NCI-H748 treated with DMSO at 0.1 percent for 48 hours (cell line): ENCODE data around the gene COX5A.
"Not testable (repeated sequence)": the region's sequence is repeated elsewhere in the genome, so short reads cannot be mapped to it uniquely, and the experiment has no call there.

ENCODE experiments used
- DNase-seq: peaks from one replicate; lab custom pipeline; 2025; lab: John Stamatoyannopoulos, UW

The COX5A gene

DNA sequence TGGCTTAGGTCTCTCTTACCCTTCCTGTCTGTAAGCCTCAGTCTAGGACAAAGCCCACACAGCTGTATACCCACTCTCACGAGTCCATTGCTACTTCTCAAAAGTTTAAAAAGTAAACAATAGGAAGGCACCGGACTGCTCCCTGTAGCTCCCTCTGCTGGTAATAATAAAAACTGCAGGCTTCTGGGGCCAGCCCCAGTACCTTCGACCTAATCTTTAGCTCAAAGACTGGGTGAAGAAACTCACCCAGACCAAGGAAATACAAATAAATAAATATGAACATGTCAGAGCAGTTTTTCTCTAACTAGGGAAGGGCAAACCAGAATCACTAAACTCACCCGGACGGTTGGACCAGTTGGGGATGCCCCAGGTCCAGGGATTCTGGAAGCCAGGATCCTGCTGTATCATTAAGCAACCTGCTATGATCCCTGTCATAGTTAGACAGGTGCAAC, 36.2 kb downstream of the COX5A start:
- no peak for DNase-seq

DNA sequence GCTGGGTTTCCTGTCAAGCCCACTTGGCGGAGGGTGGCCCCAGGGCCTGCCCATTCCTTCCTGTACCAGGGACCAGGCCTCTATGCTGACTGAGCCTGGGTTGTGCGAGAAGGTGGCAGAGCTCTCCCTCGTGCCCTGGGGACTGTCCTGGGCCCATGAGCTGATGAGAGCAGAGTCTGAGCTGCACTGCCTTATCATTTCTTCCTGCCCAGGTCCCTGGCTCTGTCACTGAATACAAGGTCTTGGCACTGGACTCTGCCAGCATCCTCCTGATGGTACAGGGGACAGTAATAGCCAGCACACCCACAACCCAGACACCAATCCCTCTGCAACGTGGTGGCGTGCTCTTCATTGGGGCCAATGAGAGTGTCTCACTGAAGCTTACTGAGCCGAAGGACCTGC, 40.6 kb downstream of the COX5A start:
- no peak for DNase-seq

DNA sequence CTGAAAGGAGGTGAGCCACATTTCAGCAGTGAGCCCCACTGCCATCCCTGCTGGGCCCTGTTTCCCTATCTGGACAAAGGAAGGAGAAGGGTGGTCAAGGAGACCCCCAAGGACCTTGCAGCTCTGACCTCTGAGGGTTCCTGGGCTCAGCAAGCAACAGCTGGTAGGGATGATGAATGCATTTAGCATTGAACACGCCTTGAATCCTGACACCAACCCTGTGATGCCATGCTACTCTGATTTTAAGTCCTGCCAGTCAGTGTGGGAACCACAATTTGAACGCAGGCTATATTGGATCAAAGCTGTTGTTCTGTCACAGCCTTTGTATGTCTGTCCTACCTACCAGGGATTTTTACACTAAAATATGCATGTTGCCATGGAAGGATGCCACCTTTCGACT, 41.6 kb downstream of the COX5A start:
- no peak for DNase-seq

DNA sequence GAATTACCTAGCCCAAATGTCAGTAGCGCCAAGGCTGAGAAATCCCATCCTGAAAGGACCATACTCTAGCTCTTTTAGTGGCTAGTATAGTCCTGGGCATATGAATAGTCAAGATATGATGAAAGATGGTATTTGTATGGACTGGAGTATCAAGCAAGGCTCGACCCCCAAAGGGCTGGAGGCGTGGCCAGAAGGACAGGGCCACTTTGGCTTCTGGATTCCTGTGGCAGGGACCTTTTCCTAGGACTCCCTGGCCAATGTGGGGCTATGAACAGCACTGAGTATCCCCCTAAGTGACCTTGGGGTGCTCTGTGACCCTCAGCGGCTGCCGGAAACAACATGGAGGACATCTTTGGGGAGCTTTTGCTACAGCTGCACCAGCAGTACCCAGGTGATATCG, 42.0 kb downstream of the COX5A start:
- no peak for DNase-seq

DNA sequence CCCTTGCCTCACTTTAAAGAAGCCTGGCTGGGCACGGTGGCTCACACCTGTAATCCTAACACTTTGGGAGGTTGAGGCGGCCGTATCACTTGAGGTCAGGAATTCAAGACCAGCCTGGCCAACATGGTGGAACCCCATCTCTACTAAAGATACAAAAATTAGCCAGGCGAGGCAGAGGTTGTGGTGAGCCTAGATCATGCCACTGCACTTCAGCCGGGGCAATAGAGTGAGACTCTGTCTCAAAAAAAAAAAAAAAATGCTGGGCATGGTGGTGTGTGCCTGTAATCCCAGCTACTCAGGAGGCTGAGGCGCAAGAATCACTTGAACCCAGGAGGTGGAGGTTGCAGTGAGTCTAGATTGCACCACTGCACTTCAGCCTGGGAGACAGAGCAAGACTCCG, 43.5 kb downstream of the COX5A start:
- not testable (repeated sequence) for DNase-seq

DNA sequence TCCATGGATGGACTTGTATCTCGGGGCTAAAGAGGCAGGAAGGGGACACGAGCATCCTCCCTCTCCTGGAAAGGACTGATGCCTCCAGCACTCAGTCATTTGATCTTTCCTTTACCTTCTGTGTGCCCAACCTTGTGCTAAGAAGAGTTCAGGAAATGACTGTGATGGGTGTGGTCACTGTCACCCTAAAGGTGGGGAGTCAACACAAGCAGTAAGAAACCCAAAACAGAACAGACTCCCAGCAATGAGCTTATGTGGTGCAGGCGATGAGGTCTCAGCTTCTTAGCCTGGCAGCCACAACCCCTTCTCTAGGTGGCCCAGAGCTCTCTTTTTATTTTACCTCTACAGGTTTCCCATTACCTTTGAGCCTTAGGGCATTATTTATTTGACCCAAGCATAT, 44.2 kb downstream of the COX5A start:
- DNase-seq: no peak

DNA sequence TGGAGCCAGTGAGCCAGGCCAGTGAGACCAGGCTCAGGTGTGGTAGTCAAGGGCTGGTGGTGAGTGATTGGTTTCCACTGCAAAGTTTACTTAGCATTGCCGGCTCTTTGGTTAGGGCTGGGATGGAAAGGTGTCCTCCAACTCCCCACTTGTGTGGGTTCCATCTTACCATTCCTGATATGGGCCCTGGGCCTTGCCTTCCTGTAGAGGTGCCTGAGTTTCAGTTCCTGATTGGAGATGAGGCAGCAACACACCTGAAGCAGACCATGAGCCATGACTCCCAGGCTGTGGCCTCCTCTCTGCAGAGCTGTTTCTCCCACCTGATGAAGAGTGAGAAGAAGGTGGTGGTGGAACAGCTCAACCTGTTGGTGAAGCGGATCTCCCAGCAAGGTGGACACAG, 44.9 kb downstream of the COX5A start:
- no peak for DNase-seq

DNA sequence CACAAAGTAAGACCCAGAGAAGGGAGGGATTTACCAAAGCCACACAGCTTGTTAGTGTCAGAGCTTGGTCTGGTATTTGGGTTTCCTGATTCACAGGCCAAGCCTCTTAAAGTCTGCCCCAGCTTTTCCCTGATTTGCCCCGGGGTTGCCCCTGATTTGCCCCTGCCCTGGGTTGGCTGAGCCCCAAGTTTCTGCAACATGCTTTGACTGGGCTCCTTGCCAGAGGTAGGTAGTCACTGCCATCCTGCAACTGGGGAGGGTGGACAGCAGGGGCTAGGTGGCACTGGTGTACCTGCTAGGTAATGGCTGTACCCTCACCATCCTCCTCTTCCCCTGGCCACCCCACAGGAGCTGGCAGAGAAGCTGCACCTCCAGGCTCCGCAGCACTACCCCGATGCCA, 45.6 kb downstream of the COX5A start:
- DNase-seq: no peak

DNA sequence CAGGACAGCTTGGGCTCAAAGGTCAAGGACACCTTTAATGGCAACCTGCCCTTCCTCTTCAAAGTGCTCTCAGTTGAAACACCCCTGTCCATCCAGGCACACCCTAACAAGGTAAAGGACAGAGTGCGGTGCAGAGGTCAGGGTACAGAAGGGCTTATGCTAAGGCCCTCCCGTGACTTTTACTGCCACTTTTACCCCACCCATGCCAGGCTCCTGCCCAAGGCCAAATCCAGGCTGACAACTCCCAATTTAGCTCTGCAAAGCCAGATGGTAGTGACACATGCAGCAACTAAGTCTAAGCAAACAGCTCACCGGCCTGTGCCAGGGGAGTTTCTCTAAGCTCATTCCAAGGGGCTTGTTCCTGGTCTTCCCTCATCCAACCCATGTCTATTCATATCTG, 46.4 kb downstream of the COX5A start:
- no peak for DNase-seq

DNA sequence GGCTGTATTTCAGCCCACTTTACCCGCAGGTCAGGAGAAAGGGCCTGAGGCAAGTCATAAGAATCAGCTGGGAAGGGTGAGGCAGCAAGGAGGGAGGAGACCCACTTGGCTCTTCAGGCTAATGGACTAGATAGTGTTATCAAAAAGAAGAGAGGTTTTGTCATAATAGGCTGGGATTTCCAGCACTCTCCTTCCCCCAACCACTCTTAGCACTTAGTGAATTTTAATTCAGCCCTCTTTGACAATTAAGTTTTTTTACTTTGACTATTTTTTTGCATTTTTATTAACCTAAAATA, 47.3 kb downstream of the COX5A start:
- DNase-seq: no peak

DNA sequence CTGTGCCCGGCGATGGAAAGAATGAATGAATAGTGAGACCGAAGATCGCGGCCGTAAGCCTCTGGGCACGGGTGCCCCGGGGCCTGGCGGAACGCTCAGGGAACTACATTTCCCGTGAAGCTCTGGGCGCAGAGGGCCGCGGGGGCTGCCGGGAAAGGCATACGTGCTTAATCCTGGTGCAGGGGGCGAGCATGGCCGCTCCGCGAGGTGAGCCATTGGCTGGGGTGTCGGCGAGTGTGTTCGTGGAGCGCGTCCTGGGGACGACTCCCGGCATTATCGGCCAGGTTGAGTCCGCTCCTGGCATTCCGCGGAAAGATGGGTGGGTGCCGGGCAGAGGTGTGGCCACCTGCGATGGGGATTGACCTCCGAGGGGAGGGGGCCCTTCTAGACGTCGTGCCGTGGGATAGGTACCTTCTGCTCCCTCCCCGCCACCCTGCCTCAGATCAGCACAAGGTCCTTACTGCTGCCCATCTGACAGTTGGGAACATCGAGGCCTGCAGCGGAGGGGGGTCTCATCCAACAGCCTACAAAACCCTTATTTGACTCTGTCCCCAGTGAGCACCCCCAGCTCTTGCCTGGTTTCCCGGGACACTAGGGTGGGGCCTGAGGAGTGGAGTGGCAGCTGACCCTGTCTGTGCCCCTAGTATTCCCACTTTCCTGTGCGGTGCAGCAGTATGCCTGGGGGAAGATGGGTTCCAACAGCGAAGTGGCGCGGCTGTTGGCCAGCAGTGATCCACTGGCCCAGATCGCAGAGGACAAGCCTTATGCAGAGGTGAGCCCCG, 47.8 kb downstream of the COX5A start, which contains the start of gene MPI:
TSS of gene MPI (plus strand) at position 160 of the 782 bp plus-strand sequence. CDS start at position 192, 32 bp downstream.
- peak; percentile 47 for DNase-seq

DNA sequence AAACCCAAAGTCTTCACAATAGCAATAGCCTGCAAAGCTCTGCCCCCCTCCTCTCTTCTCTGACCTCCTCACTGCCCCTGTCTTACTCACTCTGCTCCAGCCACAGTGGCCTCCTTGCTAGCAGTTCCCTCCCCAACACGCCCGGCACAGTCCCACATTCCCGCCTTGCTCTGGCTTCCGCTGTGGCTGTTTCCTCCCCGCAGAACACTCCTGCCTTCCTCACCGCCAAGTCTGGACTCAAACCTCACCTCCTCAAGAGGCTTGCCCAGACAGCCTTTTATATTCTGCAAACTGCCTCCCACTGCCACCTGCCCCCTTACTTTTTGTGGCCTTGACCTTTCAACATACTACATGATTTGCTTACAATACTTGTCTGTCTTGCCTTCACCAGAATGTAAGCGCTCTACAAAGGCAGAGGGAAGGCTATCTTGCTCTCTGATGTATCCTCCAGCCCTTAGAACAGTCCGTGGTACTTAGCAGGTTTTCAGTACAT, 48.4 kb downstream of the COX5A start:
- DNase-seq: no peak

DNA sequence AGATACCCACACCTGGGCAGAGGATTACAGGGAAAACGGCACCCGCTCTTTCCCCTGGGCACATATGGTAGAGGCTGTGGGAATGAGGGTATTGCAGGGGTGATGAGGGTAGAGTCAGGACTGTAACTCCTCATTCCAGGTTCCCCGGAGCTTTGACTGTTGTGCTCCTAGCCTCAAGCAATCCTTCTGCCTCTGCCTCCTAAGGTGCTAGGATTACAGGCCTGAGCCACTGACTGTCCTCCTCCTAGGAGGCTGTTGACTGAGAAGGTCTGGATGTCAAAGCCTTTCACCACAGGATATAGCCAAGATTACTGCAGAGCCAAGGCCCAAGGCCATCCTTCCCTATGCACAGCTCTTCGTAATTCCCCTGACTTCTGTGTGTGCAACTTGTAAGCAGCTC, 49.2 kb downstream of the COX5A start:
- DNase-seq: no peak

DNA sequence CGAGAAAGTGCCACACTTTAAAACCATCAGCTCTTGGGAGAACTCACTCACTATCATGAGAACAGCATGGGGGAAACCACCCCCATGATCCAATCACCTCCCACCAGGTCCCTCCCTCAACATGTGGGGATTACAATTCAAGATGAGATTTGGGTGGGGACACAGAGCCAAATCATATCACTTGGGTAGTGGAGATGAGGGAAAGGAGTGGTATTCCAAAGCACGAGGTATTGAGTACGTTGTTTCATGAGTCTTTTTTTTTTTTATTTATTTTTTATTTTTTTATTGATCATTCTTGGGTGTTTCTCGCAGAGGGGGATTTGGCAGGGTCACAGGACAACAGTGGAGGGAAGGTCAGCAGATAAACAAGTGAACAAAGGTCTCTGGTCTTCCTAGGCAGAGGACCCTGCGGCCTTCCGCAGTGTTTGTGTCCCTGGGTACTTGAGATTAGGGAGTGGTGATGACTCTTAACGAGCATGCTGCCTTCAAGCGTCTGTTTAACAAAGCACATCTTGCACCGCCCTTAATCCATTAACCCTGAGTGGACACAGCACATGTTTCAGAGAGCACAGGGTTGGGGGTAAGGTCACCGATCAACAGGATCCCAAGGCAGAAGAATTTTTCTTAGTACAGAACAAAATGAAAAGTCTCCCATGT, 50.2 kb downstream of the COX5A start:
- DNase-seq: not testable (repeated sequence)

DNA sequence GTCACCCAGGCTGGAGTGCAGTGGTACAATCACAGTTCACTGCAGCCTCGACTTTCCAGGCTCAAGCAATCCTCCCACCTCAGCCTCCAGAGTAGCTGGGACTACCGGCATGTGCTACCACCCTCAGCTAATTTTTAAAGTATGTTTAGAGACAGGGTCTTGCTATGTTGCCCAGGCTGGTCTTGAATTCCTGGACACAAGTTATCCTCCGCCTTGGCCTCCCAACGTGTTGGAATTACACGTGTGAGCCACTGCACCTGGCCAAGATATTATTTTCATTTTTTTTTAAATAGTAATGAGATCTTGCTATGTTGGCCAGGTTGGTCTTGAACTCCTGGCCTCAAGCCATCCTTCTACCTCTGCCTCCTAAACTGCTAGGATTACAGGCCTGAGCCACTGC, 52.4 kb downstream of the COX5A start:
- no peak for DNase-seq

DNA sequence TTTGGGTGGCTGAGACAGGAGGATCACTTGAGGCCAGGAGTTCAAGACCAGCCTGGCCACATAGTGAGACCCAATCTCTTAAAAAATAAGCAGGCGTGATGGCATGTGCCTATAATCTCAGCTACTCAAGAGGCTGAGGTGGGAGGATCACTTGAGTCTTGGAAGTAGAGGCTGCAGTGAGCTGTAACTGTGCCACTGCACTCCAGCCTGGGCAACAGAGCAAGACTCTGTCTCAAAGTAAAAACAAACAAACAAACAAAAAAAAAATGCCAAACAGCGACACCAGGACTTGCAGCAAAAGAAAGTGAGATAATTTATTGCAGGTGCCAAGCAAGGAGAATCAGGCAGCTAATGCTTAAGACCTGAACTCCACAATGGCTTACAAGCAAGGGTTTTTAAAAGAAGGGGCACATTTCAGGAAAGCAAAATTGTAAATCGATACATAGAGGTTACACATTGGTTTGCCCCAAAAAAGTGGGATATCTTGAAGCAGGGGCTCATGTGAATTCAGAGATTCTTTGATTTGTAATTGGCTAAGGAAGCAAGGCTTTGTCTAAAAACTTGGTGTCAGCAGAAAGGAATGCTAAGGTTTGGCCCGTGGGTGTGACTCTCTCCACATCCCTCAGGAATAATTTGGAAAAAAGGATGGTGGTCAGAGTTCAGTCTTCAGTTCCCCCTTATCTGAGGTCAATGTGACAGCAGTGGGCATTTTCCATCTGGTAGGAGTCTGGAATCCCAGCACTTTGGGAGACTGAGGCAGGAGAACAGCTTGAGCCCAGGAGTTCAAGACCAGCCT, 53.2 kb downstream of the COX5A start:
- DNase-seq: no peak

DNA sequence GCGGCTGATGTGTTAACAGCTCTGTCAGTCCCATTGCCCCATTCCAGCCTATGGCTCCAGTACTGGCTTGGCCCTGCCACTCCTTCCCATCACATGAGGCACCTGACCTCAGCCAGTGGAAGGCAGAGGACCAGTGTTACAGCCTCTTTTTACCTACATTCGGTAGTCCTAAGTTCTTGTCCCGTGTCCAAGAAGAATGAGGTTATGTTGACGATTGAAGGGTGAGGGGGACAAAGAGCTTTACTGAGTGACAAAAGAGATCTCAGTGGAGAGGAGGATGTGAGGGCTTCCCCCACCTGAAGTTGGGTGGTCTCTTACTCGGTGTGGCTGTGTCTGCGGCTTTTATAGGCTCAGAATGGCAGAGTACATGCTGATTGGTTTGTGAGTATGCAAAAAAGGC, 55.3 kb downstream of the COX5A start:
- no peak for DNase-seq

DNA sequence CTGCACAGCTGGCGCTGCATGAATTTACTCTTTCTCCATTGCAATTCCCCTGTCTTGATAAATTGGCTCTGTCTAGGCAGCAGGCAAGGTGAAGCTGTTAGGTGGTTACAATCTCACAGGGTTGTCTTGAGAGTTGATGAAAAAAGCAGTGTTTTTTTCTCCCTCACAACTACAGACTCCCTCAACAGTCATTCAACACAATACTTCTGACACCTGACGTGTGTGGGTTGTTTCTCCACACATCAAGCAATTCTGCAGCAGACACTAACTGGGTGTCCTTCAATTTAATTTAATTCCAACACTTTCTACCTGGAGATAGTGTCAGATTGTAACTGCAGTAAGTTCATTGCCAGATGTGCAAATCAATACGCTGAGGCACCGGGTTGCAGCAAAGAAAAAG, 59.6 kb downstream of the COX5A start:
- DNase-seq: no peak

DNA sequence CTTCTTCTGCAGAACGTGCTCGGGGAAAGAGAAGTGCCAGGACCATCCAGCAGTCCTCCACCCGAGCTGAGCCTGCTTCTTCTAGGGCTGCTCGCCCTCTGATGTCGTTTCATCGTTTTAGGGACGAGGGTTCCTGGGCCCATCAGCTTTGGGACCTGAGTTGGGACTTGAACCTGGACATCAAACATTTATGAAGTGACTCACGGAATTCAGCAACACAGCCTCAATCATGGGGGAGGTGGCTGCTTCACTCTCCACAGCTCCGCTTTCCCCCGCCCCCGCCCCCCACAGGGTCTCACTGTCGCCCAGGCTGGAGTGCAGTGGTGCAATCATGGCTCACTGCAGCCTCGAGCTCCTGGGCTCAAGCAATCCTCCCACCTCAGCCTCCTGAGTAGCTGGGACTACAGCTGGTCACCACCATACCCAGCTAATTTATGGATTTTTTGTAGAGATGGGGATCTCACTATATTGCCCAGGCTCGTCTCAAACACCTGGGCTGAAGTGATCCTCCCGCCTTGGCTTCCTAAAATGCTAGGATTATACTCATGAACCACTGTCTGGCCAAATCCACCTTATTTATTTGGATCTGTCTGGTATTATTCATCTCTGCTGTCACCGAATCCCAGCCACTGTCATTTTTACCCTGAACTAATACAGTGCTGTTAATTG, 64.0 kb downstream of the COX5A start:
- DNase-seq: no peak

DNA sequence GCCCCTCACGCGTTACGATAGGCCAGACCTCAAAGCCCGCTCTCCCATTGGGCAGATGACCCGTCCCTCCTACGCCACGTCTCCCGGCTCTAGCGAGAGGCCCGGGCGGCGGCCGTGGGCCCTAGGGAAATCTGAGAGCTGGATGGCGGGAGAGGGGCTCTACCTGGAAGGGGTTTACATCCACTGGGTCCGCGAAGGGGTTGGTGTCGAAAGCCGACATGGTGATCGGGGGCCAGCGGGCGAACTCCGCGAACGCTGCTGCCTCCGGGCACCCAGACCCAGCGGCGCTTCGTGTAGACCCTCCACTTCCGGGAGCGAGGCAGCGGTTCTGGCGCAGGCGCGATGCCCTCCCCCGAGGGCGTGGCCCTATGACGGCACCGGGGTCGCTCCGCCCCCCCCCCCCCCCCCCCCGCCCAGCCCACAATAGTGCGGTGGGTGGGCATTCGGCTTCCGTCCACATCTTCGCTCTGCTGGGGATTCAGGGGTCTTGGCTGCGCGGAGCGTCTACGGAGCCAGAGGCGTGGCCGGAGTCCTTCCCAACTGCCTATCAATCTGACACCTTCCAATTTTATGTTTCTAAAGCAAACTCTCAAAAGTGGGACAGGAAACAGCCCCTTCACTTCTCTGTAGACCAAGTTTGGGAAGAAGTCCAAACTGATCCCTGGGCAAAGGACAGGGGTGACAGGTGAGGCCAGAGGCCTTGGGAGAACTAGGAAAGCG, 64.7 kb downstream of the COX5A start, which contains the start of gene SCAMP2:
TSS of gene SCAMP2 (minus strand) at position 330 of the 720 bp plus-strand sequence. CDS start at position 220, 110 bp downstream.
- peak; percentile 63 for DNase-seq

DNA sequence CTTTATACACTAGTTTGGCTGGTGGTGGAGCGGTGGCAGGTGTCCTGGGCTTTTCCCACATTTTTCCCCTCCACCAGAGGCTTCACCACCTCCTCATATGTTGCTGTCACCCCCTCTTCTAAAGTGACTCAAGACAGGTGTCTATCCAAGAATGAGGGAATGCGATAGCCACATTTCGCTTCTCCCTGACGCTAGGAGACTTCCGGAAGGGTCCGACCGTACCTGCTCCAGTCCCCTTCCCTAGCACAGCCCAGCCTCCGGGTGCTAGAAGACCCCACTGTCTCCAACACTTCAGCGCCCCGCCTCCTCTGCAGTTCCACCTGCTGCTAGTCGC, 65.2 kb downstream of the COX5A start:
- no peak for DNase-seq
